DMS53 treated with DMSO at 0.1 percent for 48 hours (cell line): ENCODE measurements around the gene CHID1.

Source experiments
- DNase-seq: peaks from one replicate; lab custom pipeline; 2025; ENCODE audit not compliant: unreplicated experiment; lab: John Stamatoyannopoulos, UW

Gene CHID1

GRCh38 chr11:910044-910588, 494 bp downstream of the CHID1 start:
- DNase-seq = no peak

- DNase-seq = no peak
Measured at GRCh38 chr11:909406-909805, 1.2 kb downstream of the CHID1 start.

GRCh38 chr11:908273-908672, 2.3 kb downstream of the CHID1 start:
- DNase-seq = no peak

DNA sequence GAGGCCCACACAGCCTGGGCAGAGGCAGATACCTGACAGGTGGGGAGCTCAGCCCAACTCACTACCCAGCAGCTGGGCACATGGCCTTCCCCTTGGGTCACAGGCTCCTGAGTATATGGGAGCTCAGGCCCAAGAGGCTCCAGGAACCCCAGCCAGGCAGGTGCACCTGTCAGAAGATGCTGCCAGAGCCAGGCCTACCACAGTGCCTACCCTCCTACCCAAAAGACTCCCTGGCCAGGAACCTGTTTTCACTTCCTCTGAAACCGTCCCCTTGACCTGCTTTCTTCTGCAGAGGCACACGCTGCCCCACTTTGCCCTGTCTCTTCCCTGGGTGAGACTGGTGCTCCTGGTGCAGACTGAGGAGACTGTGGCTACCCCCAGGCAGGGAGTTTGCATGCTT, 2.9 kb downstream of the CHID1 start:
- DNase-seq = no peak

GRCh38 chr11:905952-906351, 4.7 kb downstream of the CHID1 start:
- no peak for DNase-seq

GRCh38 chr11:904380-904779, 6.2 kb downstream of the CHID1 start:
- DNase-seq = no peak

GRCh38 chr11:901452-902061, 9.1 kb downstream of the CHID1 start:
- no peak for DNase-seq

DNA sequence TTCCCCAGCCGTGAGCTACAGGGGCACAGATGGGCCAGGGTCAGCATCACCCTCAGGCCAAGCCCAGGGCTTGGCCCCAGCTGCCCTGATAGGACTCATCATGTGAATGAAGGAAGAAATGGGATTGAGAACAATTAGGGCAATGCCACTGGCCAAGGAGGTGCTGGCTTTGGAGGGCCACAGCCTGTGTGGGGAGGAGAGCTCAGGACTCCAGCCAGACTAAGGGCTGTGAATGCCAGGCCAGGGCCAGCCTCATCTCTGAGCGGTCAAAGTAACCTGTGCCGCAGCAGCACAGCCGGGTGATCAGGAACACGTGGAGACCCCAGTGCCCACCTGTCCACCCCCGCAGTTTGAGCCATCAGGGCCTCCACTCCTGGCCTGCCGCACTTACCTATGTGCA, 10.1 kb downstream of the CHID1 start:
- DNase-seq = no peak

DNA sequence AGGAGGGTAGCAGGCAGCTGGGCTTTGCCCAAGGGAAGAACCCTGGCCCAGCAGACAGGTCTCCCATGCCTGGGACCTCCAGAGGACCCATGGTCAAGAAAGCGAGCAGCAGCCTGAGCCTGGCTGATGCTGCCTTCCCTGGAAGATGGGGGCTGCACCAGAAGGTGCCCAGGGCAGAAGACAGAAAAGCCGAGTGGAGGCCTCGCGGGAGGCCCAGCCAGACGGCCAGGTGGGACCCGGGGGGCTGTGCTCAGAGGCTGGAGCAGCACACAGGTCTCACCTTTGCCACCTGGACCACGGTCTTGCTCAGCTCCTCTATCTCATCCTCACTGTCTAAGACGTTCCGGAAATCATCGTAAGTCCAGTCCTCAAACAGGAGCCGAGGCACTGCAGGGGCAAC, 10.9 kb downstream of the CHID1 start:
- DNase-seq = no peak

DNA sequence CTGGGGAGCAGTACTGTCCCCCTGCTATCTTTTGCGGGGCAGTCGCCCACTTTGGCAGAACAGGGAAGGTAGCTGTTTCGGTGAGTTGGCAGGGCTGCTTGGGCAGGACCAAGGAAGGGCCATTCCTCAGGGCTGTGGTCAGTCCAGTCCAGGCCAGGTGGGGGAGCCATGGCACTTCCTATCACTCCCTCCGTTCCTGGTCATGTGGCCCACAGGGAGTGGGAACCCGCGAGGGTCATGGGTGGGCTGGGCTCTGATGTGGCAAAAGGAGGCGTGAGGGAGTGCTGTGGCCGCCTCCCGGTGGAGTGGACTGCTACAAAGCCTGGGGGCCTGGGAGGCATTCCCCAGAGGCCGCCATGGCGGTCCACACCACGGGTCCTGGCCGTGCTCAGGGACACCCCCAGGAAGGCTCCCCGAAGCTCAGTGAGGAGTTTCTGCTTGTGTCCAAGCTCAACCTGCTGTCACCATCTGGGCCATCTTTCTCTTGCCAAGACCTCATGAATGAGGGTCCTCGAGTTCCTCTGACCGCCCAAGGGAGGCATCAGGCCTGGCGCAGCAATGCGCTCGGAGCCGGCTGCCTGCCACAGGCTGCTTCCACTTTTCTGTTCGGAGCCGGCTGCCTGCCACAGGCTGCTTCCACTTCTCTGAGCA, 11.9 kb downstream of the CHID1 start:
- no peak for DNase-seq

GRCh38 chr11:898143-898511, 12.5 kb downstream of the CHID1 start:
- no peak for DNase-seq

DNA sequence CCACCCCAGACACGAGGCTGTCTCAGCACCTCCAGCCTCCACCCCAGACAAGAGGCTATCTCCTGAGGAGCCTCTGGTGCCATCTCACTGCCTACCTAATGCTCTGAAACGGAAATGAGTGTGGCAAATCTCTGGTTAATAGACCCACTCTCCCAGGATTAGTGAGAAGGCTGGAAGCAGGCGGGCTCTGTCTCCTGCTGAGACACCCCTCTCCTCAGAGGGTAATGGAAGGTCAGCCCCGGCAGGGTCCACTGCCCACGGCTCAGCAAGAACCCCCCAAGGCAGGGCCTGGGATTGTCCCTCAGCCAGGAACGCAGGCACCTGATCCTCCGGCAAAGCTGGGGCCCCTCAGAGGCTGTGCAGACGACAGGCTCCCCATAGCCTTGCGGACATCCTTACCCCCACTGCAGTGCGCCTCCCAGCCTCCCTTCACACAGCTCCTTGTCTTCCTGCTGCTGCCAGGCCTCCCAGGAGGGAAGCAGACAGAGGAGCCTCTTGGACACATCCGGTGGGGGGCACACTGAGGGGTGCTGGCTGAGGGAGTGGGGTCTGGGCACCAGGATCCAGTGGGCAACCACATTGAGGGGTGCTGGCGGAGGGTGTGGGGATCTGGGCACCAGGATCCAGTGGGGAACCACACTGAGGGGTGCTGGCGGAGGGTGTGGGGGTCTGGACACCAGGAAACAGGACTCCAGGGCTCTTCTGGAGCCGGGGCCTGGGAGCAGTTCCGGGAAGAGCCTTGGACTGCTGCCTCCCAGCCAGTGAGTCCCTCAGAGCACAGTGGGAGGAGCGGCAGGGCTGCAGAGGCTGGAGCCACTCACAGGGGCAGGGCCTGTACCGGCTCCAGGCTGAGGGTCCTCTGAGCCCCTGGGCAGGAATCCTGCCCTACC, 13.1 kb downstream of the CHID1 start:
- no peak for DNase-seq

- no peak for DNase-seq
Measured at GRCh38 chr11:895331-896110, 15.1 kb downstream of the CHID1 start.

- DNase-seq = no peak
Measured at GRCh38 chr11:894575-895201, 15.9 kb downstream of the CHID1 start.

- DNase-seq = no peak
Measured at GRCh38 chr11:893008-893654, 17.5 kb downstream of the CHID1 start.

- no peak for DNase-seq
Measured at GRCh38 chr11:890794-891540, 19.6 kb downstream of the CHID1 start.

- no peak for DNase-seq
Measured at GRCh38 chr11:889687-890475, 20.7 kb downstream of the CHID1 start.

DNA sequence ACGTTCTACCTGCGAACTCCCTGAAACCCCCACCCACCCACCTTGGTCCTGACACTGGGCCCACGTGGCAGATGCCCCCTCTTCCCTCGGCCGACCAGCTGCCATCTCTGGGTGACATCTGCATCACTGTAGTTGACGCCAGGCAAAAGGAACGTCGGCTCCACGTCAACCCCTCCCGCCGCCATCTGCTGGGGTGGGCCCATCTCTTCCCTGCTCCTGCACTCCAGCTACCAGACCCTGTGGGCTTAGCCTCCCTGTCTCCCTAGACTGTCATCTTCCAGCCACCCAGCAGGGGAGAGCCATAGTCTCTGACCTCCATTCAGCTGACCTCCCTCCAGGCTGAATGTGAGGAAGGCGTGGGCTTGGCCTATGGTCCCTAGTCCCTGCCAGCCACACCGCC, 21.4 kb downstream of the CHID1 start:
- no peak for DNase-seq
